Measurements from ENCODE around the gene MLLT10.
A peak's percentile ranks its signal among the peaks of the same experiment; 100 is the strongest.

MLLT10 gene

GRCh38 chr10:21499701-21500577 lies 34.1 kb upstream of the MLLT10 start:
- DNase-seq = peak in 1 of 10 donors; percentile 84
- intact Hi-C loops (cut with DNase I) = loop anchor here (5.0 to 10.0 kb wide), 5 partner anchors 32 to 1565 kb away; partner anchors contain the start of gene MLLT10

GRCh38 chr10:21500578-21500910 lies 33.5 kb upstream of the MLLT10 start:
- no peak for DNase-seq
- intact Hi-C loops (cut with DNase I) = no loop called here

- DNase-seq = no peak
- intact Hi-C loops (cut with DNase I) = no loop called here
Measured at GRCh38 chr10:21501091-21501490, 32.9 kb upstream of the MLLT10 start.

- intact Hi-C loops (cut with DNase I) = no loop called here
- DNase-seq = no peak
Measured at GRCh38 chr10:21501731-21502347, 32.2 kb upstream of the MLLT10 start.

- intact Hi-C loops (cut with DNase I) = no loop called here
Measured at GRCh38 chr10:21502348-21502740, 31.7 kb upstream of the MLLT10 start.

GRCh38 chr10:21503542-21503941 lies 30.5 kb upstream of the MLLT10 start:
- intact Hi-C loops (cut with DNase I) = no loop called here
- DNase-seq = no peak

More at GRCh38 chr10:21502348-21502740, 31.7 kb upstream of the MLLT10 start:
- no peak for DNase-seq

- no peak for DNase-seq
- intact Hi-C loops (cut with DNase I) = no loop called here
Measured at GRCh38 chr10:21505711-21506278, 28.2 kb upstream of the MLLT10 start.

GRCh38 chr10:21506351-21506750 lies 27.7 kb upstream of the MLLT10 start:
- intact Hi-C loops (cut with DNase I) = no loop called here
- DNase-seq = no peak

- intact Hi-C loops (cut with DNase I) = no loop called here
- DNase-seq = no peak
Measured at GRCh38 chr10:21507150-21507549, 26.9 kb upstream of the MLLT10 start.

GRCh38 chr10:21508706-21509331 lies 25.2 kb upstream of the MLLT10 start:
- intact Hi-C loops (cut with DNase I) = no loop called here
- peak in 1 of 10 donors; percentile 88 for DNase-seq

- intact Hi-C loops (cut with DNase I) = no loop called here
- DNase-seq = peak in 2 of 10 donors; percentile 82 to 90
Measured at GRCh38 chr10:21509341-21510240, 24.4 kb upstream of the MLLT10 start.

- intact Hi-C loops (cut with DNase I) = no loop called here
- DNase-seq = peak in 2 of 10 donors; percentile 51 to 86
Measured at GRCh38 chr10:21510241-21511094, 23.6 kb upstream of the MLLT10 start.

GRCh38 chr10:21511095-21511570 lies 22.9 kb upstream of the MLLT10 start:
- intact Hi-C loops (cut with DNase I) = no loop called here
- DNase-seq = no peak

- intact Hi-C loops (cut with DNase I) = no loop called here
- no peak for DNase-seq
Measured at GRCh38 chr10:21511946-21512572, 22.0 kb upstream of the MLLT10 start.

GRCh38 chr10:21512573-21513404 lies 21.2 kb upstream of the MLLT10 start:
- no peak for DNase-seq
- intact Hi-C loops (cut with DNase I) = no loop called here

GRCh38 chr10:21513405-21513788 lies 20.6 kb upstream of the MLLT10 start:
- intact Hi-C loops (cut with DNase I) = no loop called here
- DNase-seq = no peak

- intact Hi-C loops (cut with DNase I) = no loop called here
Measured at GRCh38 chr10:21514129-21514817, 19.8 kb upstream of the MLLT10 start.

More at GRCh38 chr10:21514129-21514817, 19.8 kb upstream of the MLLT10 start:
- DNase-seq = no peak

Data from posterior cingulate gyrus (tissue), 11 donors.